Left lobe of liver (tissue), 2 donors: ENCODE measurements around the gene GORAB. TPM values are rescaled to one million over a fixed set of nuclear protein-coding genes. Genes with fewer than 3 reads are reported as not detected.

Experiments
- ATAC-seq: fragments of 200-7000 bp; cut with Tn5 transposase; one replicate; pipeline ENCODE4 v1.9.1; 2020; ENCODE audit warnings: mild to moderate bottlenecking, moderate library complexity
- DNase-seq: peaks from one replicate; pipeline ENCODE4 v3.0.0-alpha.2; 2020; ENCODE audit warnings: low spot score
- total RNA-seq: library from RNA; stranded (reverse); gene quantifications from one replicate; pipeline ENCODE4 v1.2.1, GENCODE V29; 2021
- donor health status: DM: no; HTN: no; CAD: no; lungs with moderate emphysema.
- donor health status: DM: no; HTN: yes; CAD: no.

The GORAB gene
- total RNA-seq, 1 donor from 2014 or later: 3.4 TPM

DNA sequence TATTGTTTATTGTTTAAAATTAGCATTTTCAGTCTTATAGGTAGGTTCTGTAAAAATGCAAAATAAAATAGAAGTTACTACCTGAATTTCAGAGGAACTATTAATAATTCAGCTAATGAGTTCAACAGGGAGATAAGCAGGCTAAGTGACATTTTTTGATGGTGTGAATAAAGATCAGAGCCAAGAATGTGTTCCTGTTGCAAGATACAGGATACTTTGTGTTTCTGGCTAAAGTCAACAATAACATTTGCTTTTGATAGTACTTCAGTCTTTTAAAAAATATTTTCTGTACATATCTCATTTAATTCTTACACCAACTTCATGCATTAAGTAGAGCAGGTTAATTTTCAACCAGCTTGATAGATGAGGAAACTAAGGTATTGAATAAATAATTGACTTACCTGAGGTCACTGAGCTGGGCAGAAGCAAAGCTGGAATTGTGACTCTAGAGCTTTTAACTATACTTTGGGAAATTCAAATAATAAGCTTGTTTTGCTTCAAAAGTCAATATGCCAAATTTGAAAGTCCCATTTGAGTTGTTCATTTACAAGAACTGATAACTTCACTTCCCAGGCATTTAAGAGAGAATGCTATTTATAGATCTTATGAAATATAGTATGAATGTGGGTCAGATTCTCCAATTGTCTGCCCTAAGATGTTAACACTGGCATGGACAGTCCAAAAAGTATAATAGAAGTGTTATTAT lies 6.0 kb downstream of the GORAB start:
- ATAC-seq (peak; percentile 81), DNase-seq (no peak)

DNA sequence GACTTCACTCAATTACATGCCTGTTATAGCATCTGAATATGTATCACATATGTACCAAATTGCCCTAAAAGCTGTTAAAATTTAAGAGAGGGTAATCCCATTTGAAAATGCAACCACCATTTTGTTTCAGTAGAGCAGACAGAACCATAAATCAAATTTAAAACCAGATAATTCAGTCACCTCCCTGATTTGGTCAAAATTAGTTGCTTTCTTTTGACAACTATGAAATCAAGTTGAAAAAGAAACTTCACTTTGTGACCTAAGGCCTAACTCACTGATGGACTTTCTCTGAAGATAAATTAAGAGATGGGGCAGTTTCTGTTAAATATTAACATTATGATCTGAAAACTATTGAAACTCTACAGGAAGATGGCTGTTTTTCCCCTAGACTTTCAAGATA lies 6.7 kb downstream of the GORAB start:
- ATAC-seq (peak; percentile 25), DNase-seq (no peak)

DNA sequence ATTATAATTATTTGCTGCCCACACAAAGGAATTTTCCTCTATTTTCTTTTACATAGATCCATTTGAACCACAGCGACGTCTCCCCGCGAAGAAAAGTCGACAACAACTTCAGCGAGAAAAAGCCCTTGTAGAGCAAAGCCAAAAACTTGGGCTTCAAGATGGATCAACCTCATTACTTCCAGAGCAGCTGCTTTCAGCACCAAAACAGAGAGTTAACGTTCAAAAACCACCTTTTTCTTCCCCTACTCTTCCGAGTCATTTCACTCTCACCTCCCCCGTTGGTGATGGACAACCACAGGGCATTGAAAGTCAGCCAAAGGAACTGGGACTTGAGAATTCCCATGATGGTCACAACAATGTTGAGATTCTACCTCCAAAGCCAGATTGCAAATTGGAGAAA lies 7.2 kb downstream of the GORAB start:
- DNase-seq: no peak
- ATAC-seq: no peak

DNA sequence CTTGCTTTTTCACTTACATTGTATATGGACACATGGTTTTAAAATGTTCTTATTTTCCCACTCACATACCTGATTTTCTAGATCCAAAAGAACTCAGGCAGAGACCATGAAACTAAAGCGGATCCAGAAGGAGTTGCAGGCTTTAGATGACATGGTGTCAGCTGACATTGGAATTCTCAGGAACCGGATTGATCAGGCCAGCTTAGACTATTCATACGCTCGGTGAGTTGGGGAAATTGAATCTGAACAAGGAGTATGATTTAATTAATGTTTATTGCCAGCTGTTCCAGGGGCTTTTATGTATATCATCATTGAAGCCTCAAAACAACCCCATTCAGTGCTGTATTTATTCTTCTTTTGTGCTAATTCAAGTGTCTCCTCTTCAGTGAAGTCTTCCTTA lies 12.7 kb downstream of the GORAB start:
- no peak for ATAC-seq
- DNase-seq: no peak

DNA sequence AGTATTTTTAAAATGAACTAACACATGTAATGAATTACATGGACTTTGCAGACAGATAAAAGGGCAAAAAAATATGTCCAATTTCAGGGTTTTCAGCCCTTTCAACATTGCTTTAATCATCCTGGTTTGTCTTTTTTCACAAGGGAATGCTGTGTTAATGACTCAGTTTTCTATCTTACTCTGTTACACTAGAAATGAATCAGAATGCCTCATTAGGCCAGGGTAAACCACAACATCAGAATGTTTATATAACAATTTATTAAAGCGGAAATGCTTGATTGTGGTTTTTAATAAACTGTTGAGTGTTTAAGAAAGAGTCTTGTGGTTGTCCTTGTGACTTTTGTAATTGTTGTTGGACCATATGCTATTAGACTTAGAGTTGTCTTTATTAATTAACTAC lies 13.5 kb downstream of the GORAB start:
- ATAC-seq (no peak), DNase-seq (no peak)

DNA sequence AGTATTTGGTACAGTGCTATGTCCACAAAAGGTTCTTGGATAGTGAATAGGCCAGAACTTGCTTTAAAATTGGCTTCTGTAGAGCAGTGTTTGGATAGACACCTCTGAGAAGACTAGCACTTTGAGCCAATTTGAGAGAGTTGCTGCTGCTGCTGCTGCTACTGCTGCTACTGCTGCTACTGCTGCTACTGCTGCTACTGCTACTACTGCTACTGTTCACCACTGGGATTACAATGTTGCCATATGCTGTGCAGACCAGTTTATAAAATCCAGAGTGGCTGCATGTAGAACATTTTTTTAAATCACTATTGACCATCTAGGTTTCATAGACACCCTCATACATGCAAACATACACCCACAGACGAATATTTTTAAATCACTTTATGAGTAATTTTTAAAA lies 15.3 kb downstream of the GORAB start:
- no peak for DNase-seq
- ATAC-seq: no peak

DNA sequence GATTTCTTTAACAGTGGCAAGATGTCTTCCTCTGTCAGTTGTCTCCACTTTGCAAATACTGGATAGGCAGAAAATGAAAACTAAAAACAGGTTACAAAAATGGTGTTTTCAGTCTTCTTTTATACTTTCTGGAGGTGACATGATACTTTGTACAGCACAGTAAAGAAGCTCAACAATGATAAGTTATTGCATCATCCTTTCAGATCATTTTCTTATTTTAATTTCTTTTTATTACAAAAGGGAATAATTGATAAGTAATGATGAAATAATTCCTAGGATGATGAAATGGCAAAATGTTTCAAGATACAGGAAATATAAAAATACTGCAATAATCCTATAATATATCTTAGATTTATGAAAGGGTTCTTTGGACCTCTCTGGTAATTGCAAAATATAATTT lies 16.5 kb downstream of the GORAB start:
- ATAC-seq: no peak
- DNase-seq: no peak

DNA sequence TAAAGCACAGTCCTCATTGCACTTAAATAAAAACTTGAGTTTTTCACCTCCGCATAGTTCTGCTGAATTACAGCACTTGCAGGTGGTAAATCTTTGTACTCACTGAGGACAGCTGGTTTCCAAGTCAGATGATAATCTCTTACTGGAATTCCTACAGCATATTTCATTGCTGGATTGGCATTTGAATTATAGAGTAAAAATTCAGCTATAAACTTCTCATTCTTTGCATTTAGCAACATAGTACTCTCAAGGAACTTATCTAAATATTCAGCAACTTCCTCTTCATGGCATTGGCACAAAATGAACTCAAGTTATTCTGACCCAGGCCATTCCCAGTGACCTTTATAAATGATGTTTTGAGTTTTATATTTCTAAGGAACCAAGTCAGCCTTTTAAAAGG lies 23.4 kb downstream of the GORAB start:
- DNase-seq (no peak), ATAC-seq (no peak)

DNA sequence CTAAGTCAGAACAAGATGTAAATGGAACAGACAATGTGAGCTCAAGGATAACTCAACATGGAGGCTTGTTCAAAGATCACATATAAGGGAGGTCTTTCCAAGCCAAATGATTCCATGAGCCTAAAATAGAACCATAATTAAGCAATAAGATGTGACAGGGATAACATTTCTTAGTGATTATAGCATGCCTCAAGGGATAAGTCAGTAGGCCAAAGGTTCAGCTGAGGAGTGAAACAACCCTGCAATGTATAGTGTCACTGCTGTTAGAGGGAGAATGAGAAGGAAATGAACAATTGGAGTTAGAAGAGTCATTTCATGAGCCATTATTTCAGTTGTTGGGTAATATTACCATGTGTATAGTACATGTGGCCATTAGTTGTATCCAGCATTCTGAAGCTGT lies 25.0 kb downstream of the GORAB start:
- DNase-seq: no peak
- no peak for ATAC-seq

DNA sequence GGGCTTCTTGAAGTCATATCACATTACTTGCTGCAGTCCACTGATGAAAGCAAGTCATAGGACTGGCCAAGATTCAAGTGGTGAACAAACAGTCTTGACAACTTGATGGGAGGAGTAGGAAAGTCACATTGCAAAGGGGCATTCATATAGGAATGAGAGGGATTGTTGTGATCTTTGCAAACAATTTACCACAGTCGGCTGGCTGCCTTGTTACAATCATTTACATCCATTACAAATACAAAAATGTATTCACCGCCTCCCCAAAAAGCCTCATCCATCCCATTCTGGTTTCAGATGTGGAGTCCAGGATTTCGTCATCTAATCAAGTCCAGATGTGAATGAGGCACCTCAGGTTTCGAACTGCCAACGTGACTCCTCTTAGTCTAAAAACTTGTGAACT lies 26.8 kb downstream of the GORAB start:
- no peak for DNase-seq

DNA sequence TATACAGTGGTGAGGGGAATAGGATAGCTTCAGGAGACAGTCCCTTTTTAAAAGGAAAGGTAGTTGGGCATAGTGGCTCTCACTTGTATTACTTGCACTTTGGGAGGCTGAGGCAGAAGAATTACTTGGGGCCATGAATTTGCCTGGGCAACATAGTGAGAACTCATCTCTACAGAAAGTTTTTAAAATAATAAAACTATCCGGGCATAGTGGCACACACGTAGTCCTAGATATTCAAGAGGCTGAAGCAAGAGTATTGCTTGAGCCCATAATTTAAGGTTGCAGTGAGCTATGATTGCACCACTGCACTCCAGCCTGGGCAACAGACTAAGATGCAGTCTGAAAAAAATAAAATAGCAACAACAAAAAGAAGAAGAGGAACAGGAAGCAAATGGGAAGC lies 27.2 kb downstream of the GORAB start:
- ATAC-seq (no peak), DNase-seq (no peak)

More for the DNA sequence above, 26.8 kb downstream of the GORAB start:
- ATAC-seq: no peak

DNA sequence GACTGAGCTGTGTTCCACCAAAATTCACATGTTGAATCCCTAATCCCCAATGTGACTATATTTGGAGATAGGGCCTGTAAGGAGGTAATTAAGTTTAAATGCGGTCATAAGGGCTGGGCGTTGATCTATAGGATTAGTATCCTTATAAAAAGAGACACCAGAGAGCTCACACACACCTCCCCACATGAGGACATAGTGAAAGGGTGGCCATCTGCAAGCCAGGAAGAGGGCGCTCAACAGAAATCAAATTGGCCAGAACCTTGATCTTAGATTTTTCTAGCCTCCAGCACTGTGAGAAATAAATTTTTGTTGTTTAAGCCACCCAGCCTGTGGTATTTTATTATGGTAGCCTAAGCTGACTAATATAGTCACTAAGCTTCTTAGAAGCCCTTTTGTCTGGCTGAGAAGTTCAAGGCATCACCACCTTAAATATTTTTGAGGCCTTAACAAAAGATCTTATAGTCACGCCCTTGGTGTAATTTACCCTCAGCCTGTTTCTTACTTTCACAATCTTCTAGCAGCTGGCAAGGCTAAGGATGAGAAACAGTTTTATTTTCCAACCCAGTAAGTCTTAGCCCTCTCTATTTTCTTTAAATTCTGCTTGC lies 28.8 kb downstream of the GORAB start:
- ATAC-seq (no peak), DNase-seq (no peak)

DNA sequence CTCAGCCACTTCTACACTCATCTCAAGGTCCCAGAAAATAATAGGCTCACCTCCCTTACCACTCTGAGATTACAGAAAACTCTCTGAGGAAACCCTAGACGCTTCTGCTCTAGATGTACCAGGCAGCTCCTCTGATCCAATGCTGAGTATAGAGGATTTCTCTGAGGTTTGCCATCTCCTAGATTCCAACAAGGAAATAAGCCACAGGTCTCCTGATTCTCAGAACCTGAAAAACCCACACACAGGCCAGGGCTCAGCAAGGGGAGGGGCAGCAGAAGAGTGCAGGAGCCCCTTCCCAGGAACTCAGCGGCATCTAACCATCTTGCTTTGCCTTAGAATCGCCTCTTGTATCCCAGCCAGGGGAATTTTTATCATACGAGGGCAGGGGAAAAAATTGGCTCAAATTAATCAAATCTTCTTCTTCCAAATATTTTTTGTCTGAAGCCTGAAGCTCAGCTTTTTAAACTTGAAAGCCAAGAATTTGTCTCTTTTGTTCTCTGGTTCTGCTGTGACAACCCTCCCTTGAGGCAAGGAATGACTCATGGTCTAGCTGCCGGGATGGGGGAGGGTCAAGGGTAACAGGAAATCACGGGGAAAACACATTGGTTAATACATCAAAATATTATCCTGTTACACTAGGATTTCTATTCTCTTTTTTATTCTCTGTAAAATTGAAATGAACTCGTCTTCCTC lies 30.8 kb downstream of the GORAB start:
- ATAC-seq (no peak), DNase-seq (no peak)

DNA sequence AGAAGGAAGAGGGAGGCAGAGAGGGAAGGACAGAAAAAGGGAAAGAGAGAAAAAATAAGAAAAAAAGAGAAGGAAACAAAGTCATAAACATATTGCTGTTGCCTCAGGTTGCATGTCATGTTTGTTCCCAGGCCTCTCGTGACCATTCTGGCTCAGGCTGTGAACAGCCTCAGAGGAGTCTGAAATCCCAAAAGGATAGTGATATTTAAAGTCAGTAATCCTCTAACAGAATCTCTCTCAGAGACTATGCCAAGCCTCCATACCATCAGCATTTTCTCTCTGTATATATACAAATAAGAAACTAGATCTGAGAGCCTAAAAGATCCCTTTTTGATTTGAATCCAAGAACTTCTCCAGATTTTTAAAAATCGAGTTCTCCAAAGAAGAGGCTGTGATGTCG lies 35.2 kb downstream of the GORAB start:
- DNase-seq (no peak), ATAC-seq (no peak)

DNA sequence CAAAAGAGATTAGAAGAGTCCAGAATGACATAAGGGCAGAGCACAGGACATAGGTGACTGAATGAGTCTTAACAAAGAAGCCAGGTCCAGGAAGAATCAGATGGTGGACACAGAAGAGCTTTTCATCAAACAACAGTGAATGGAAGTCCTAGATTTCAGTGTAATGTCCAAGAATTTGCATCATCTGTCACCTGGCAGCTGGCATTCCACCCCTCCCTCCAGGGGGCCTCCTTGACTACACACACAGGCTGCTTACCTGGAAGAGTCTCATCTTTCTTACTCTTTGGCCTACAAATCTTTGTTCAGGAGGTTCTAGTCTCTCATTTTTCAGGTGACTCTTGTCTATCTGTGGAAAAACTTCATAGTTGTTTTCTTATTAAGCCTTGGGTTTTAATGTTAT lies 36.2 kb downstream of the GORAB start:
- DNase-seq: no peak
- no peak for ATAC-seq

DNA sequence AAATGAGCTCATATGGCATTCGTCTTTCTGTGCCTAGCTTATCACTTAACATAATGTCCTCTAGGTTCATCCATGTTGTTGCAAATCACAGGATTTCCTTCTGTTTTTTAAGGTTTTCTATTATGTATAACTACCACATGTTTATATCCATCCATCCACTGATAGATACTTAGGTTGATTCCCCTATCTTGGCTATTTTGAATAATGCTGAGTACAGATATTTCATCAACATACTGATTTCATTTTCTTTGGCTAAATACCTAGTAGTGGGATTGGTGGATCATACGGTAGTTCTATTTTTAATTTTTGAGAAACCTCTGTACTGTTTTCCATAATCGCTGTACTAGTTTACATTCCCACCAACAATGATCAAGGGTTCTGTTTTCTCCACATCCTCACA lies 45.0 kb downstream of the GORAB start:
- DNase-seq: no peak

DNA sequence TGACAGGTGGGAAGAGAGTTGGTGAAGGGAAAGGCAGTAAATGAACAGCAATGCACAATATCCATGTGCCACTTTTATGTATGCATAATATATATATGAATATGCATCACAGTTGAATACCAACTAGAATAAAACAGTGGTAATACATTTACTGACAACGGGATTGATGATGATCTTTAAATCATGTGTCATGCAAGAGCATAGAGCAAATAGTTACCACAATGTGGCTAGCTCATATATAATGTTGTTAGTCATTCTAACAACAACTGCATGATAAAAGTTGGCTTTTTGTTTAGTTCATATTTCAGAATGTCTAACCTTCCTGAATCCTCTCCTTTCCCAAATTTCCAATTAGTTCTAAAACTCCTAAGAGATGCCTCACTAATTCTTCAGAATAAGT lies 46.4 kb downstream of the GORAB start:
- no peak for DNase-seq
- no peak for ATAC-seq

More for the DNA sequence above, 45.0 kb downstream of the GORAB start:
- ATAC-seq: no peak

DNA sequence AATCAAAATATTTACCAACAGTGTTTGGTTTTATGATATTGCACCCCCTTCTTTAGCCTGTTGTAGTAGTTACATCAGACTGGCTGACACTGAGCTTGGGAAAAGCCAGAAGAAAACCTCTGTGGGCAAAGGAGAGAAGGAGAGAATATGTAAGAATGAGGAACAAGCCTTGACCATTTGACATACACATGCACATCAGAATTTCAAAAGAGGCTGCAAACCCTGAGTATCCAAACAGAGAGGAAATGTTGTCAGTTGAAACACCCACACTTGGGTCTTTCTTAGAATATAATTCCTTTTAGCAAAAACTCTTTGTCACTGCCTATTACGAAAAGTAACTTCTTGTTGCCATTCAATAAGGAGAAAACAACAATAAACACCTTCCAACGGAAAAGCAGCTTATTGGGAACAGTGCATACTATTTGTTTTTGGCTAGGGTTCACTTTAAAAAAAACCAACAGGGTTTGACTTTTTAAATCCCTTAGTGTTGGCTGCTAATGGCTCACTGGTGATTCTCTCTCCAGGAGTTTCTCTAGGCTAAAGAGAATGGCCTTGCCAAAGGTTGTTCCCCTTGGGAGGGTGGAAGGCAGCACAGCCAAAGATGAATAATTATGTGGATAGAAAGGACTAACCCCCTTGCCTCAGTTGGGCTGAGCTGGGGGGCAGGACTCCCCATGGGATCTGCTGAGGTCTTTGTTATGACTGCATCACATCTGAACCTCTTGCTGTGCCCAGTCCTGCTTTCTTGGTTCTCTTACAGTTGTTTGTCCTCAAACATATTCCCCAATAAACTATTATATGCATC lies 48.9 kb downstream of the GORAB start:
- no peak for DNase-seq
- no peak for ATAC-seq

DNA sequence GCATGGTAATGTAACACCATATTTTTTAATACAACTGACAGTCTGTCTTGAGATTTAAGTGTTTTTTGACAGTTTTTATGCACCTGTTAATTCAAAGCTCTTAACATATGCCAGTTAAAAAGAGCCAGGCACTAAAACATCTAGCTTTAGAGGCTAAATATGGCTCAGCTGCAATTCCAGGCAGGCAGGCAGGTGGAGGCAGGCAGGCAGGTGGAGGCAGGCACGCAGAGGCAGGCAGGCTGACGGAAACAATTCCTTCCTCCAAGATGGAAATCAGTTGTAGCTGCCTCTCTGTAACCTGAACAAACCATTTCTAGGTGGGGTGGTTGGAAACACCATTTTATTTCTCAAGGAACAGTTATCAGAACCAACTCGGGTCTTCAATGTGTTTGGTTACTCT lies 51.2 kb downstream of the GORAB start:
- ATAC-seq (no peak), DNase-seq (no peak)

DNA sequence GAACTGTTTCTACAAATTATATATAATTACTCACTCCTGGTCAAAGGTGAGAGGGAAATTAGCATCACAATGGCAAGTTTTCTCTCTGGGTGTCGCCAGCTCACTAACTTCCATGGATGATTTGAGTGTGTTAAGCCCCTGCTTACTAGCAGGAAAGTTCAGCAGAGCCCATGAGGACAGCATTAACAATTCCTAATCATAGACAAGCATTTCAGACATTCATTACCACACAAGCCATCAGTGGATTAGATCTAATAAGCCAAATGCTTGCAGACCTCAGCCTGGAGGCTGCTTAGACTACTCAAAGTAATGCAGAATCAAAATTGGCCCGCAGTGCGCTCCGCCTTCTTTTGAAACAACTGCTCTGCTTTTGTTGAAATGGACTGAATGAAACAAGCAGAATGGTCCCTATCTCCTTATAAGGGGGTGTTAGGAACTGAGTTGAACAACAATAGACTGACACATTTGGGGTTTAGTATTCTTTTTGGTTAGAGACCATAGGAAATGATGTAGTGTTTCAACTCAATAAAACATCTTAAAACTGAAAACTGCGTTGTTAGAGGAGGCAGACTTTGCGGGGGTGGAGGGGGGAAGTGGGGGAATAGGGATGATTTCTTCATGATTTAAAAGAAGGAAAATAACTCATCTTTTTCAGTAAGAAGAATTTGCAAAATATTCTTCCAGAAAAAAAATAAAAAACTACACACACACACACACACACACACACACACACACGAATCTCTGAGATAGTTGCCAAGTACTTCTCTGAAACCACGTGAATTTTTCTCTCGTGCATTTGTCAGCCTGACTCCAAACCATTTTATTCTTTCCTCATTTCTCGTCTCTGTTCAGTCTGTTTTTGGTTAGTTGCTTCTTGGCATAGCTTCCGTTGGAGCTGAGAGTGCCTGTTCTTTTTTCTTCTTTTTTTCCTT lies 54.6 kb downstream of the GORAB start:
- DNase-seq (no peak), ATAC-seq (no peak)

DNA sequence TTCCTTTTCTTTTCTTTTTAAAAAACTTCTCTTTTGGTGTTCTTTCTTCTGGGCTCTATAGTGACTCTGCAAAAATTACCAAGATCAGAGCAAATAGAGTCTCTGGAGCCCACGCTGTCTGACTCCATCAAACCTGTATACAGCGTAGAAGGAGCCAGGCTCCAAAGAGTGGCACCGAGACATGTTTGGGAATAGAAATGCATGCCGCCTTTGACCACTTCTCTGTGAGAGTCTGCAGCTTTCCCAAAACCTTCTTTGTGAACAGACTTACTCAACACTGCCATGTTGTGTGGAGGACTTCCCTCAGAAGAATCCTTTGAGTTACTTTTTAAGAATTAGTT lies 55.3 kb downstream of the GORAB start:
- ATAC-seq (no peak), DNase-seq (no peak)
